GM12878 (cell line): ENCODE data around the gene CD82.

Experiments
- JUND ChIP-seq: IDR thresholded peaks from 2 replicates; pipeline ENCODE4 v1.6.1; 2012; ENCODE audit warnings: low read depth, mild to moderate bottlenecking, low read length, improper control_type of control experiment, moderate library complexity
- RFX5 ChIP-seq: IDR thresholded peaks from 2 replicates; pipeline ENCODE4 v1.6.1; 2011; ENCODE audit warnings: low read depth, low read length, improper control_type of control experiment
- TF ChIP-seq, protein P1 (sequence below), 3 experiments: IDR thresholded peaks in 2 of 3; conservative IDR thresholded peaks in 1 of 3; 2 replicates each; pipeline ENCODE4 v1.5.1; 2011; ENCODE audit warnings: low read depth in 3 of 3, low read length in 3 of 3, mild to moderate bottlenecking in 3 of 3, control low read depth in 2 of 3, moderate library complexity in 2 of 3, inconsistent platforms in 1 of 3, mixed read lengths in 1 of 3; ENCODE audit not compliant: control insufficient read depth in 2 of 3, insufficient read depth in 1 of 3; ENCODE audit errors: extremely low read depth in 1 of 3

DNA sequence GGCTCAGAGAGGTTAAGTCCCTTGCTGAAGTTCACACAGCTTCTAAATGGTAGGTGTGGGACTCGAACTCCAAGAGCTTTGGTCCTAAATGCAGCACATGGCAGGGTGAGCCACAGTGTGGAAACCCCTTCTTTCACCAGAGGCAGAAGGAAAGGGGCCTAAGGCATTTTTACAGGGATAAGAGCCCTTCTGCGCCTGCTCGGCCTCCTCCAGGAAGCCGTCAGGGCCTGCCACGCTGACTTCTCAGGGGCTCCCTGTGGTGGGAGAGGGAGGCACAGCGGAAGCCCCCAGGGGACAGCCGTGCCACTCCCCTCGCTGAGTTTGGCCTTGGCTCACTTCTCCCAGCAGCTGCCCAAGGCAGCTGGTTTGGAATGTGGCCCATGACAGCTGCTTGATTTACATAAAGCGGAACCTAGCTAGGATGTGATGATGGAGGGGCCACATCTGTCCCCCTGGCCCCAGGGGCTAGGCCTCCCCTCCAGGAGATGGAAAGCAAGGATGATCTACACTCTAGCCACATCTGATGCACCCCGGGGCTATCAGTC is 35.4 kb downstream of the CD82 start:
- TF ChIP-seq JUND: no peak
- TF ChIP-seq, protein P1, sequence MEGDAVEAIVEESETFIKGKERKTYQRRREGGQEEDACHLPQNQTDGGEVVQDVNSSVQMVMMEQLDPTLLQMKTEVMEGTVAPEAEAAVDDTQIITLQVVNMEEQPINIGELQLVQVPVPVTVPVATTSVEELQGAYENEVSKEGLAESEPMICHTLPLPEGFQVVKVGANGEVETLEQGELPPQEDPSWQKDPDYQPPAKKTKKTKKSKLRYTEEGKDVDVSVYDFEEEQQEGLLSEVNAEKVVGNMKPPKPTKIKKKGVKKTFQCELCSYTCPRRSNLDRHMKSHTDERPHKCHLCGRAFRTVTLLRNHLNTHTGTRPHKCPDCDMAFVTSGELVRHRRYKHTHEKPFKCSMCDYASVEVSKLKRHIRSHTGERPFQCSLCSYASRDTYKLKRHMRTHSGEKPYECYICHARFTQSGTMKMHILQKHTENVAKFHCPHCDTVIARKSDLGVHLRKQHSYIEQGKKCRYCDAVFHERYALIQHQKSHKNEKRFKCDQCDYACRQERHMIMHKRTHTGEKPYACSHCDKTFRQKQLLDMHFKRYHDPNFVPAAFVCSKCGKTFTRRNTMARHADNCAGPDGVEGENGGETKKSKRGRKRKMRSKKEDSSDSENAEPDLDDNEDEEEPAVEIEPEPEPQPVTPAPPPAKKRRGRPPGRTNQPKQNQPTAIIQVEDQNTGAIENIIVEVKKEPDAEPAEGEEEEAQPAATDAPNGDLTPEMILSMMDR (IDR thresholded peaks at IDR 0.05 in 2 of 3, conservative IDR thresholded peaks at IDR 0.05 in 1 of 3; ENCODE audit: control insufficient read depth in 2 of 3, extremely low read depth in 1 of 3, insufficient read depth in 1 of 3, low read depth in 3 of 3, low read length in 3 of 3): no peak
- TF ChIP-seq RFX5: no peak
